Fibroblast of the aortic adventitia (primary cell): Measurements from ENCODE around the gene STK38. TPM values are rescaled to one million over a fixed set of nuclear protein-coding genes. Genes with fewer than 3 reads are reported as not detected.
"Not testable (repeated sequence)": the region's sequence is repeated elsewhere in the genome, so short reads cannot be mapped to it uniquely, and the experiment has no call there.

Experiments used
- DNase-seq: peaks from one replicate; pipeline ENCODE4 v3.0.0-alpha.2; 2010; ENCODE audit warnings: low read depth
- H3K4me3 ChIP-seq: 2 replicates; pipeline ENCODE4 v1.5.1; 2011; ENCODE audit warnings: low read depth, mild to moderate bottlenecking, control low read depth, low read length, moderate library complexity
- small RNA-seq: library from RNA; depleted of rRNA; stranded (forward); fragments of <200 nt; gene quantifications from one replicate; pipeline ENCODE3, GENCODE V24; 2012
- total RNA-seq: library from RNA; depleted of rRNA; stranded (reverse); fragments of >200 nt; gene quantifications from 2 replicates; pipeline ENCODE4 v1.2.3, GENCODE V29; 2012; ENCODE audit warnings: low replicate concordance
- TF ChIP-seq, protein P1 (sequence below): IDR thresholded peaks from 2 replicates; pipeline ENCODE4 v1.5.1; 2011; ENCODE audit warnings: mild to moderate bottlenecking, low read length, control low read depth, inconsistent platforms; ENCODE audit not compliant: insufficient read depth

Gene STK38
- total RNA-seq, 1 donor: 34.3 TPM

DNA sequence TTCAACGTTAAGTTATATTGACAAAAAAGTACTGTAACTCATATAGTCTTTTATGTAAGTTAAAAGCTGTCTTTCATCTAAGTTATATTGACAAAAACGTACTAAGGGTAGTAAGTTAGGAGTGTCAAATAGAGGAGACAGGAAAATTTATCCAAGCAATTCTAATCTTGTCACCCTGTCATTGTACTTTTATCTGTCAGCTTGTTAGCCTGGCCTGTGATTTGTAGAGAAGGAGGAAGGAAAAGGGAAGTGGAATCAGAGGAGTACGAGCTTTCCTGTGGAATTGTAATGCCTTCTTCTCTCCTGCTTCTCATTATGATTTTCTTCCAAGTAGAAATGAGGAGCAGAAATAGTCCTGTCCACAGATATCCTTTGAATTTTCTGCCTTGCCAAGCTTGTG is 85.6 kb downstream of the STK38 start:
- H3K4me3 ChIP-seq: no peak overlapping the region
- TF ChIP-seq, protein P1, sequence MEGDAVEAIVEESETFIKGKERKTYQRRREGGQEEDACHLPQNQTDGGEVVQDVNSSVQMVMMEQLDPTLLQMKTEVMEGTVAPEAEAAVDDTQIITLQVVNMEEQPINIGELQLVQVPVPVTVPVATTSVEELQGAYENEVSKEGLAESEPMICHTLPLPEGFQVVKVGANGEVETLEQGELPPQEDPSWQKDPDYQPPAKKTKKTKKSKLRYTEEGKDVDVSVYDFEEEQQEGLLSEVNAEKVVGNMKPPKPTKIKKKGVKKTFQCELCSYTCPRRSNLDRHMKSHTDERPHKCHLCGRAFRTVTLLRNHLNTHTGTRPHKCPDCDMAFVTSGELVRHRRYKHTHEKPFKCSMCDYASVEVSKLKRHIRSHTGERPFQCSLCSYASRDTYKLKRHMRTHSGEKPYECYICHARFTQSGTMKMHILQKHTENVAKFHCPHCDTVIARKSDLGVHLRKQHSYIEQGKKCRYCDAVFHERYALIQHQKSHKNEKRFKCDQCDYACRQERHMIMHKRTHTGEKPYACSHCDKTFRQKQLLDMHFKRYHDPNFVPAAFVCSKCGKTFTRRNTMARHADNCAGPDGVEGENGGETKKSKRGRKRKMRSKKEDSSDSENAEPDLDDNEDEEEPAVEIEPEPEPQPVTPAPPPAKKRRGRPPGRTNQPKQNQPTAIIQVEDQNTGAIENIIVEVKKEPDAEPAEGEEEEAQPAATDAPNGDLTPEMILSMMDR: no peak
- DNase-seq: no peak

DNA sequence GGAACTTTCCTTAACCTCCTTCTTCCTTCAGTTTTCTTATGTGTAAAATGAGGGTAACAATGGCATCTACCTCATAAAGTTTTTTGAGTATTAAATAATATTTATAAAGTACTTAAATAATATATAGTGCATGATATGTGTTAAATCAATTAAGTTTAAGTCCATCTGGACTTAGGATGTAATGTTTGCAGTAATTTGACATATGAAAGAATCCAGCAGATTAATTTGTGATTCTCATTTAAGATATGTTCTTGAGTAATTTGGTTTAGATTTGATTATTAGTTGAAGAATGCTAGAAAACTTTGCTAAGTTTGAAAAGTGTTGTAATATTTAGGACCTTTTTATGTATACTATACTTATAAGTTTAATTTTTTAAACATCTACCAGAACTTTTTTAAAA is 86.4 kb downstream of the STK38 start:
- DNase-seq: no peak
- H3K4me3 ChIP-seq: no peak overlapping the region
- TF ChIP-seq, protein P1: no peak

DNA sequence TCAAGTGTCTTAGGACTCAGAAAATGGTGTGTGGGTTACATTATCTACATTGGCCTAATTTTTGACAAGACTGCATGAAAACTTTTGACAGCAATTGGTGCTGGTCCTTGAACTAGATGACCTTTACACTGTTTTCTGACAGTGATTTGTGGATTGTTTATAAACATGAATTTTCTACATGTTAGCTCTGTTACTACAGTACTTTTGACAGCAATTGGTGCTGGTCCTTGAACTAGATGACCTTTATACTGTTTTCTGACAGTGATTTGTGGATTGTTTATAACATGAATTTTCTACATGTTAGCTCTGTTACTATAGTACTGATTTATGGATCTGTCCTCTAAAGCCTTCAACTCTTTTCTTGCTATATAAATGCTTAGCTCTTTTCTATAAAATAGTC is 87.8 kb downstream of the STK38 start:
- no peak for DNase-seq
- TF ChIP-seq, protein P1: no peak
- no peak overlapping the region for H3K4me3 ChIP-seq

DNA sequence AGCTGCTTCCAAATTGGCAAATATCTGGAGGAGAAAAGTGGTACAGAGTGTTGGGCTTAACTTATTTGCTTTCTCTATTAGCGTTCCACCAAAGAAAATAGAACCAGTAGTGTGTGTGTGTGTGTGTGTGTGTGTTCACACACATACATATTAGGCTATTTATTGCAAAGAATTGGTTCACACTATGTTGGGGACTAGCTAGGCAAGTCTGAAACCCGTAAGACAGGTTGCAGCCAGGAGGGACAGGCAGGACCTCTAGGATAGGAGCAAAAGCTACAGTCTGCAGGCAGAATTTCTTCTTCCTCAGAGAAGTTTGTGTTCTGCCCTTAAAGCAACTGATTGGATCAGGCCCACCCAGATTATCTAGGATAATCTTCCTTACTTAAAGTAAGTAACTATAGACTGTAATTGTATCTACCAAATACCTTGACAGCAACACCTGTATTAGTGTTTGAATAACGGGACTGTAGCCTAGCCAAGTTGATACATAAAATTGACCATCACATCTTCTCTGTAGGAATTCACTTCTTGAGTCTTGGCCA is 91.7 kb downstream of the STK38 start:
- DNase-seq: no peak
- TF ChIP-seq, protein P1: no peak
- H3K4me3 ChIP-seq: no peak overlapping the region

DNA sequence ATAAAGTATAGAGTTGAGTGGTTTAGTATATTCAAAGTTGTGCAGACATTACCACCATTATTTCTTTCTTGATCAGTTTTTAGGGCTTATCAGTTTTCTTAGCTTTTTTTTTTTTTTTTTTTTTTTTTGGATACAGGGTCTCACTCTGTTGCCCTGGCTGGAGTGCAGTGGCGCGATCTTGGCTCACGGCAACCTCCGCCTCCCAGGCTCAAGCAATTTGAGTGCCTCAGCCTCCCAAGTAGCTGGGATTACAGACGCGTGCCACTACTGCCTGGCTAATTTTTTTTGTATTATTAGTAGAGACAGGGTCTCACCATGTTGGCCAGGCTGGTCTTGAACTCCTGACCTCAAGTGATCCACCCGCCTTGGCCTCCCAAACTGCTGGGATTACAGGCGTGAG is 94.4 kb downstream of the STK38 start:
- DNase-seq, H3K4me3 ChIP-seq: not testable (repeated sequence)

DNA sequence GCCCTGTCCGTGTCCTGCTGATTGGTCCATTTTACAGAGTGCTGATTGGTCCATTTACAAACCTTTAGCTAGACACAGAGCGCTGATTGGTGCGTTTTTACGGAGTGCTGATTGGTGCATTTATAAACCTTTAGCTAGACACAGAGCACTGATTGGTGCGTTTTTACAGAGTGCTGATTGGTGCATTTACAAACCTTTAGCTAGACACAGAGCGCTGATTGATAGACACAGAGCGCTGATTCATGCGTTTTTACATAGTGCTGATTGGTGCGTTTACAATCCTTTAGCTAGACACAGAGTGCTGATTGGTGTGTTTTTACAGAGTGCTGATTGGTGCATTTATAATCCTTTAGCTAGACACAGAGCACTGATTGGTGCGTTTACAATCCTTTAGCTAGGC is 98.1 kb downstream of the STK38 start:
- DNase-seq, H3K4me3 ChIP-seq: not testable (repeated sequence)

DNA sequence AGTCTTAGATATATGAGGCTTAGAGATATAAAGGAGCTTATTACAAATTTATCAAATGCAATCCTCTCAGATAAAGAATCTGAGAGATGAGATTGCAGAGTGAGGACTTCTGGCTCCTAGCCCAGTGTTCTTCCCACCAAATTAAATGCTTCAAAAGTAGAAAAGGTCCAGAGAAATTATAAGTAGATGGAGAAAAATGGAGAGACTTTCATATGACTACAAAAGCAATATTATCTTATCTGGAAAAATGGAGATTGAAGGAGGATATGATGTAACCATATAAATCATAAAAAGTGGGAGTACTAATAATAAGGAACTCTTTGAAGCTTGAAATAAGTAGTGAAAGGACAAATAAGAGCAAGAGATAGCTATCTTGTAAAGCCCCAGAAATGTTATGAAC is 101.7 kb downstream of the STK38 start:
- TF ChIP-seq, protein P1: no peak
- H3K4me3 ChIP-seq: no peak overlapping the region
- DNase-seq: peak; percentile 40

DNA sequence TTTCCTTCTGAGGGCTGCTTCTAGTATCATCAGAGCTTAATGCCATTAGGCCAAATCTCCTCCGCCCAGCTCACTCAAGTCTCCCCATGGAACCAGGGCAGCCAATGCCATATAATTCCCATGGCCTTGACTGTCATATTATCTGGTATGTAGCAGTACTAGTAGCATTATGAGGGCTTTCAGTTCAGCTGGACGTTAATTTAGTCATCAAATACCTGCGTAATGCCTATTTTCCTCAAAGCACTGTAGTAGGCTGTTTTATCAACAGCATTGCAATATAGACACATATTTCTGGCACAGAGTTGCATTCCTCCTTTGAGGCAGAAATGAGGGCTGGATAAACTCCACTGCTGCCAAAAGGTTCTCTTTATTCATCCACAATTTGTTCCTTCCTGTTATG is 102.8 kb downstream of the STK38 start:
- TF ChIP-seq, protein P1: no peak
- H3K4me3 ChIP-seq: peak overlapping the region; percentile 97
- peak; percentile 98 for DNase-seq

Small RNAs within 50 kb of the gene (small RNA-seq; reads per million reads assigned to genes)
- gene RN7SL502P: not detected

Other genes starting within 250 kb of the STK38 start
- gene BNIP5, start 210.6 kb downstream of the STK38 start, total RNA-seq: not detected in 2 replicates
- 0.09 TPM in 1 of 2 replicates, not detected in the other for gene ETV7, start 159.8 kb downstream of the STK38 start, total RNA-seq
- not detected in 2 replicates for gene PXT1, start 104.6 kb downstream of the STK38 start, total RNA-seq
- gene KCTD20, start 104.5 kb downstream of the STK38 start, total RNA-seq: 48.6 and 57.6 TPM in 2 replicates
- gene SRSF3, start 46.9 kb upstream of the STK38 start, total RNA-seq: 181 and 411 TPM in 2 replicates
- 246 and 749 TPM in 2 replicates for gene CDKN1A, start 131.2 kb upstream of the STK38 start, total RNA-seq
- not detected in 2 replicates for gene RAB44, start 150.3 kb upstream of the STK38 start, total RNA-seq